NCI-H2227 treated with DMSO at 0.1 percent for 48 hours (cell line): ENCODE data around the gene GAK.

Experiments used
- DNase-seq: peaks from one replicate; lab custom pipeline; 2025; lab: John Stamatoyannopoulos, UW

Gene GAK

DNA sequence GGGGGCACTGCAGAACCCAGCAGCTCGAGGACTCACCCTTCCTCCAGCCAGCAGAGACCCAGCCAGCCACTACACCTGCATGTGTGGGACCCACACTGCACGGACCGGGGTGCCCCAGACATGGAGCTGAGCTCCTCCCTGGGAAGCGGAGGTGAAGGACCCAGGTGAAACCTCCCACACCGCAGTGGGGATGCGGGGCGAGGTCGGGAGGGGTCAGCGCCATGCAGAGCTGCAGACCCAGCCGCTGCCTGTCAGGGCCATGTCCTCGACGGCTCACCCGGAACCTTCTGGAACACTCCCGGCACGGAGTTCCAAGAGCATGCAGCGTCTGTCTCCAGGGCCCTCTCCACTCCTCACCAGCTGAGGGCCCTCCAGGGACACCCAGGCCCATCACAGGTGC lies 42.6 kb downstream of the GAK start:
- DNase-seq = no peak

DNA sequence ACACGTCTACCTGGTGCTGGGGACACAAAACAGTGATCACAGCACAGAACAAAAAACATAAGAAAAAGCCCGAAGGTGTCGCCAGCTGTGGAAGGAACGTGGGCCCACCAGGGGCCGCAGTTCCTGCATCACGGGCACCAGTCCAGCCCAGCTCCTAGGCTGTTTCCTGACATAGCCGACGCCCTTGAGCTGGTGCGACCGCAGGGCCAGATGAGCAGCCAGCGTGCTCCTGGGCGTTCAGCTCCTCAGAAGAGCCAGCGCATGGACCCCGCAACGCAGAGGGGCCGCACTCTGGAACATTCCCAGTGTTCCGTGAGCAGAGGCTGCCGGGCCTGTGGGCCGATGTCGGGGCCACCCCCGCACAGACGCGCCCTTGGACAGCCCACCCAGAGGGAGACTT lies 44.1 kb downstream of the GAK start:
- no peak for DNase-seq

DNA sequence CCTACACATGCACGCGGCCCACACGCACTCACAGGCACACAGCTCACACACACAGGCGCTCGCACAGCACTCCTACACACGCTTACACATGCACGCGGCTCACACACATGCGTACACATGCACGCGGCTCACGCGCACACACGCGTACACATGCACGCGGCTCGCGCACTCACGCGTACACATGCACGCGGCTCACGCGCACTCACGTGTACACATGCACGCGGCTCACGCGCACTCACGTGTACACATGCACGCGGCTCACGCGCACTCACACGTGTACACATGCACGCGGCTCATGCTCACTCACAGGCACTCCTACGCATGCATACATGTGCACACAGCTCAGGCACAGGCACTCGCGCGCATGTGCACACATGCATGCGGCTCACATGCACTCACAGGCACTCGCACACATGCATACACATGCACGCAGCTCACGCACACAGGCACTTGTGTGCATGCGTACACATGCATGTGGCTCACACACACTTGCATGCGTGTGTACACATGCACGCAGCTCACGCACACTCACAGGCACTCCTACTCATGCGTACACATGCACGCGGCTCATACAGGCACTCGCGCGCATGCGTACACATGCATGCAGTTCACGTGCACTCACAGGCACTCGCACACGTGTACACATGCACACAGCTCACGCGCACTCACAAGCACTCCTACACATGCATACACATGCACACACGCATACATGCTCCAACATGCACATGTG lies 44.9 kb downstream of the GAK start:
- DNase-seq = no peak

DNA sequence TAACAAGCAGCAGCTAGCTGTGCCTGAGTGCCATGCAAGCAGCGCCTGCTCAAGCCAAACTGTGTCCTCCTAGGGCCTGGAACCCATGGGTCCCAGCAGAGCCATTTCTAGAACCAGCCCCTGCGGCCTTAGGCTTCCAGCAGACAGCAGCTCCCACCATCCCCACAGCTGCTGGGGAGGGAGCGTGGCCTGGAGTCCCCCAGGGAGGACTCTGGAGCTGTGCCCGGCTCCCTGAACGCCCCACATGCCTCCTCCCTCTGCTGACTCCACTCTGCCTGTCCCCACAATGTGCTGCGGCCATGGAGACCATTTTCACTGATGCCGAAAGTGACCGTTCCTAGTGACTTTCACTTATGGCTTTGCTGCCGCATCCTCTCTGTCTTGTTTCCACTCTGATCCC lies 45.9 kb downstream of the GAK start:
- DNase-seq = no peak

DNA sequence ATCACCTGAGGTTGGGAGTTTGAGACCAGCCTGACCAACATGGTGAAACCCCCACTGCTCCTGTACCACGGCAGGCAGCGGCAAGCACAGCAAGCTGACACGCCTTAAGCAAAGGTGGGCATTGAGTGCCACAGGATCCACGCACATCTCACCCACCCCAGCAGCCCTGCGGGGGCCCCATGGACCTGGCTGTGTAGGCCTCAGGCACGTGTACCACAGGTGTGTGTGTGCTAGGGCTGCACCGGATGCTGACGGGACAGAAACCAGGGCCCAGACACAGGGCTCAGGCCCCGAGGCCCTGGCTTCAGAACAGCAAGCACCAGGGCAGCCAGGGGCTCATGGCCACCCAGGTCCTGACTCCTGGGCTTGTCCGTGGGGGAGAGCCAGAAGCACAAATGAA lies 46.8 kb downstream of the GAK start:
- DNase-seq = no peak

DNA sequence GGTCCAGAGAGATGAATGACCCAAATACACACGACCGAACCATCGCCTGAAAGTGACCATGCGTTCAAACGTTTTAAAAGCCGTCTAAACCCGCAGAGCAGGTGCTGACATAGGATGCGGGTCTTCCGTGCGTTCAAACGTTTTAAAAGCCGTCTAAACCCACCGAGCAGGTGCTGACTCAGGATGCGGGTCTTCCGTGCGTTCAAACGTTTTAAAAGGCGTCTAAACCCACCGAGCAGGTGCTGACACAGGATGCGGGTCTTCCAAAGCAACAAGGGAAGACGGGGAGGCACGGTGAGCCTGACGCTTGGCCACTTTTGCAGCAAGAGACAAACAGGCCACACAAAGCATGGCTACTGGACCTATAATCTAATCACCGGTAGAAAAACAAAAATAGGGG lies 47.2 kb downstream of the GAK start:
- DNase-seq = no peak

DNA sequence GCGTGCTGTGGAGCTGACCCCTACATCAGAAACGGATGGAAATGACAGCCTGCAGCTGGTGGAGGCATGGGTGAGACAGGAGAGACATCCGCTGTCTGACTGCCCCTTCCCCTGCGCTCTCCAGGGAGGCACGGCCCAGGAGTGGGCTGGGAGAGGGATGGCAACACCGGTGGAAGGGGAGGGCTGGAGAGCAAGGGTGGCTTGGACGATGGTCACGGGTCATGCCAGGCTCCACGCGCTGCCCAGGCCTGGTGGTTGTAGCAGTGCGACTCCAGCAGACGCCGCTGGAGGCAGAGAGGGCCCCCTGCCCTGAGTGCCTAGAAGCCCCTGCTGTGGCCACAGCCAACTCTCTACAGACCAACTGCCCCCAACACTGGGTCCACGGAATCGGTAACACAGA lies 47.9 kb downstream of the GAK start:
- DNase-seq = no peak

DNA sequence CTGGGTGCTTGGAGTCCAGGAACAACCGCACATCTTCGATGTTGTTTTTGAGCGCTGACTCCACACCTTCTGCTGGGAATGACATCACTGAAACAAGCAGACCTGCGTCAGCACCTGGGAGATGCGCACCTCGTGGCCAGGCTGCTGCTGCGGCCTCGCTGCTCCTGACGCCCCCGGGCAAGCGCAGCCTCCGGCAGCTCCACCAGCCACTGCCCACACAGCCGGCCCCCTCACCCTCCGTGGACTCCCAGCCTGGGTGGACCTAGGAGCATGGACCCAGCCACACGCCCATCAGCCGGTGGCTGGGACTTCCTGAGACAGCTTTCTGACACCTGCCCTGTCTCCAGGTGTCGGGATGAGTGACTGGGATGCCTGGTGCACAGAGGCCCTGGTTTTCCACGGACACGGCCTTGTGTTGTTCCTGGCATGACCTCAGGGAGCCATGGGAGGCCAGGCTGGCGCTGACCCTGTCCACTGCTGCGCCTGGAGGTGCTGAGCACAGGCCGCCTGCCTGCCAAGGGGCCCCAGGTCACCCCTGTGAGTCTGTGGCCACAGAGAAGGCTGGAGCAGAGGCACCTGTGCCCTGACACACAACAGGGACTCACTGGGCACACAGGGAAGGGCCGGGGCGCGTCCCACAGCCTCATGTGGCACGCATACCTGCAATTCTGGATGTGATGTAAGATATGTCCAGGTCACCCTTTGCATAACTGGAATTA lies 48.6 kb downstream of the GAK start:
- DNase-seq = no peak

DNA sequence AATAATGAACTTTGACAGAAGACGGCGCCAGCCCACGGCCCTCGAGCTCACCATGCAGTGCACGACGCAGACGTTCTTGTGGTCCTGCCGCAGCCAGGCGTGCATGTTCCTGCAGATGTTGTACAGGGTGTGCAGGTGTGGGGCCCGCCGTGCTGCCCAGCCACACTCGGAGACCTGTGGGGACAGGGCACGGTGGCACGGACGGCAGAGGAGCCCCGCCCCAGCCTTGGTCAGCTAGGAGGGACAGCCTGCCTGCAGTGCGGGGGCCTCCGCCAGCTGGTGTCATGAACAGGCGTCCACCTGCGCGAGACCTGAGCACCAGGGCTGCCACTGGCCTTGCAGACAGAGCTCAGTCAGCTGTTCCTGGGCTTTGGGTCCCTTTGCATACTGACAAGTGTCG lies 49.5 kb downstream of the GAK start:
- DNase-seq = no peak

DNA sequence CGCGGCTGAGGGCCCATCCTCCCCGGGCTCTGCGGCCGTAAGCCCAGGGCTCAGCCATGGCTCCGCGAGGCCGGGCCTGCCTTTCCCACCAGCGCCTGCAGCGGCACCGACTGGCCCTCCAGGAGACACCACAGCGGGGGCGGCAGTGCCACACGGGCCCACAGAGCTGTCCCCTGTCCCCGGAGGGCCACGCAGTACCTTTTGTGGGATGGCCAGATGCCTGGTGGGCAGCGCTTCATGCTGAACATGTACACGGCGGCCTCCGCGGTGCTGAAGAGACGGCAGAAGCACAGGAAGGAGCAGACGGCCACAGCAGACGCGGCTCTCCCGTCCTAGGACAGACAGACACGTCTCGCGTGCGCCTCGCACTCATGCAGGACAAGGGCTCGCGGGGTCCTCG lies 50.4 kb downstream of the GAK start:
- no peak for DNase-seq

DNA sequence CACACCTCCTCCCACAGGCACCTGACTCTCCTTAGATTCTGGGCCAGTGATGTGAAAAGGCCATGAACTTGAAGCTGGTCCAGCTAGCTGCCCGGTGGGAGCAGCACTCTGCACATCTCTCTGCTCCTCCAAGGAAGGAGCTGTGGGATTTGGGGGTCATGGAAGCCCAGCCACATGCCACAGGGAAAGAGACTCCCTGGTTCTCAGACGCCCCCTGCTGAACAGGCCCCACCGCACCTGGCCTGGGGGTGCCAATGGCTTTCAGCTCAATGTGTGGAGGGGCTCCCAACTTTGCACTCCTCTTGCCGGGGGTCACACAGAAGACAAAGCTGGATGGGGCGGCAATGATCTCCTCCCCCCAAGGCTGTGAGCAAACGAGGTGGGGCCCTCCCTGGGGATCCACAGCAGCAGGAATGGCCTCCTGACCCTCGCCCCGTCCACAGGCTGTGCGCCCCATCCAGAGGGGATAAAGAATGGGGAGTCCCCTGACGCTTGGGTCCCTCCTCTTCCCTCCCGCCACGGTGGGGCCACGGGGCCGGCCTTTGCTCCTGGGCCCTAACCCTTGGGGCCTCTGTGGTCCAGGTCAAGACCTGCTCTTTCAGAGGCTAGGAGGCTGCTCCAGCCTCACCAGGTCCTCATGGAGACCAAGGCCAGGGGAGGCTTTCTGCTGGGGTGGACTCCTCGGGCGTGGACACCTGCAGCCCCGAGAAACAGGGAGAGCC lies 51.3 kb downstream of the GAK start:
- no peak for DNase-seq

DNA sequence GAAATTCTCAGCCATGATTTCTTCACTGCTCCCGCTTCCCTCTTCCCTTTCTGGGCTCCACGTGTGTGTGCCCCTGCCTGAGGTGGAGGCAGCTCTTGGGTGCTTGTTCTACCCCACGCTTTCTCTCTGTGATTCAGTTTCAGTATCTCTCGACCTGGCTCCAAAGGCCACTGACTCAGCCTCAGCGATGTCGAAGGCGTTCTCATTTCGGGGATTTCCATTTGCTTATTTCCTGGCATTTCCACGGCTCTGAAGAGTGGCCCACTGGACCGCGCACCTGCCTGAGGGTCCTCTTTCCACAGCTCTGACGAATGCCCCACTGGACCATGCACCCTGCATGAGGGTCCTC lies 52.4 kb downstream of the GAK start:
- no peak for DNase-seq

DNA sequence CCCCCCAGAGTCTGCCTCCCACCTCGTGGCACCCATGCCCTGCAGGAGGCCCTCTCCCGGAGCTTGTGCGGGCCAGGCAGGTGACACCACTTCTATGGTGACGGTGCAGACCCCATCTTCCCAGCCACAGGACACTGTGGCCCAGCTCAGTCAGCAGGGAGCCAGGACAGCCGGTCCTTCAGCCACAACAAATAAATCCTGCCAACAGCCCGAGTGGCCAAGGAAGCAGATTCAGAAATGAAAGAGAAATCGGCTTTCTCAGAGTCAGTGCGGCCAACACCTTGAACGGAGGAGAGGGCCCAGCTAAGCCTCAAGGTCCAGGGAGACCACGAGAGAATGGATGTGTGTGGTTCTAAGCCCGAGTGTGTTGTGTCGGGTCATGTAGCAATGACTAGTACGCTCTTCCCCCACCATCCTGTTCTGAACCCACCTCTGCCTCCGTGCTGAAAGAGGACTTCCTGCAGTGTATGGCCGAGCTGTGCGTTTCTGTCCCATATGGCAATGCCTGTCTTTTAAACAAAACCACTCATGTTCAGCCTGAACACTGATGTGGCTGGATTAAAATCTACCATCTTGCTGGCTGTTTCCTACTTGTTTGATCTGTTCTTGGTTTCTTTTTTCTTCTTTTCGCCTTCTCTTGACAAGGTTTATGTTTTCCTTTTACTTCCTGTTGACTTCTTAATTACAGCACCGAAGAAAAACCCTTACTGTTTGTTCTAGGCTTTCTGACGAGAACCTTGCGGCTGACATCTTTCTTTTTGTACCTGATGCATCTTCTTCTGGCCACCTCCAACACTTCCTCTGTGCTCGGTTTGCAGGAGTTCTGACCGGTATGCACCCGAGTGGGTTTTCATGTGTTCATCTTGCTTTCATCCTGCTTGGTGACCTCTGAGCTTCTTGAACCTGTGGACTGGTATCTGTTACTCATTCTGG lies 53.1 kb downstream of the GAK start:
- no peak for DNase-seq

DNA sequence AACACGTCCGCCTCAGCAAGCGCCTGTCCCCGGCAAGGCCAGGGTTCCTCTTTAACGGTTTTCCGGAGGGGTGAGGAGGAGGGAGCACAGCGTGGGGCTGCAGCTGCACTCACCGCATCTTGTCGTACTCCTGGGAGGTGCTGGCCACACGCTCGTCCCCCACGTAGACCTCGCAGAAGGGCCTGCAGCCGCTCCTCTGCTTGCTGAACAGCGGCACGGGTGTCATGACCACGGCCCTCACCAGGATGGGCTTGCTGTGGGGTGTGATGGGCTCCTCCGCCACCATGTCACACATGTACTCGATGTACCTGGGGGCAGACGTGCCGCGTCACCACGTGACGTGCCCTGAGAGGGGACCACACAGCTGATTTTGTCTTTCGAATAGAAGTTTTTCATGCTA lies 54.6 kb downstream of the GAK start:
- DNase-seq = no peak

DNA sequence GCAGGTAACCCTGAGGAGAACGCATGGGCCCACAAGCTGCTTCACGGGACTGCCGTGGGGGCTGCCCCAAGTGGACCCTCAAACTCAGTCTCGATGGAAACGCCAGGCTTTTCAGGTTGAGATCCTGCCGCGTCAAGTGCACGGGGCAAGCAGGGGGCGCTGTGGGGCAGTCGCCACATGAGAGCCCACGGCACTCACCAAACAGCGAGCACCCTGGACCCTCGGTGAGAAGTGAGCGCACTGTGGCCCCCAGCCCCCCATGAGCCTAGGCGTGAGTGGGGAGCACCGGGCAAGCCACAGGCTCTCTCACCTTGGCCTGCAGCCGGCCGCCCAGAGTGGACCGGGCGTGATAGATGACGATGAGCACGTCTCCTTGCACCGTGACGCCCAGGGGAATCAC lies 55.3 kb downstream of the GAK start:
- no peak for DNase-seq

DNA sequence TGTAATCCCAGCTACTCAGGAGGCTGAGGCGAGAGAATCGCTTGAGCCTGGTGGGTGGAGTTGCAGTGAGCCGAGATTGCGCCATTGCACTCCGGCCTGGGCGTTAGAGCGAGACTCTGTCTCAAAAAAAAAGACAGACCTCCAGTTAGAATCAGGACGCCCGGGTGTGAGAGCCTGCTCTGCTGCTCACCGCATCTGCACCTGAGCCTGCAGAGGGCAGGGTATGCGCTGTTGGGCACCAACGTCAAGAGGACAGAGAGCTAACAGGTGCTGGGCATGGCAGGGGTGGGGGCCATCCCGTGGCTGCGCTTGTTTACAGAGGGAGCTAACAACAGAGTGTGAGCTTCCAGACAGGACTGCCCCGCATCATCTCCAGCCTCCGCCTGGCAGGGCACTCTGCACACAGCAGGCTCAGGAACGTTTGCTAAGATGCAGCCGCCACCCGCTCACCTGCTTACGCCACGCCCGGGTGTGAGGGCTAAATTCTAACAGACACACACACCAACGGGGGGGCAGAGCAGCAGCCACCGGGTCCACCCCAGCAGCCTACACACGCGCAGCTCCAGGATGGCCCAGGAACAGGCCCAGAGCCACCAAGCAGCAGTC lies 56.2 kb downstream of the GAK start:
- no peak for DNase-seq

DNA sequence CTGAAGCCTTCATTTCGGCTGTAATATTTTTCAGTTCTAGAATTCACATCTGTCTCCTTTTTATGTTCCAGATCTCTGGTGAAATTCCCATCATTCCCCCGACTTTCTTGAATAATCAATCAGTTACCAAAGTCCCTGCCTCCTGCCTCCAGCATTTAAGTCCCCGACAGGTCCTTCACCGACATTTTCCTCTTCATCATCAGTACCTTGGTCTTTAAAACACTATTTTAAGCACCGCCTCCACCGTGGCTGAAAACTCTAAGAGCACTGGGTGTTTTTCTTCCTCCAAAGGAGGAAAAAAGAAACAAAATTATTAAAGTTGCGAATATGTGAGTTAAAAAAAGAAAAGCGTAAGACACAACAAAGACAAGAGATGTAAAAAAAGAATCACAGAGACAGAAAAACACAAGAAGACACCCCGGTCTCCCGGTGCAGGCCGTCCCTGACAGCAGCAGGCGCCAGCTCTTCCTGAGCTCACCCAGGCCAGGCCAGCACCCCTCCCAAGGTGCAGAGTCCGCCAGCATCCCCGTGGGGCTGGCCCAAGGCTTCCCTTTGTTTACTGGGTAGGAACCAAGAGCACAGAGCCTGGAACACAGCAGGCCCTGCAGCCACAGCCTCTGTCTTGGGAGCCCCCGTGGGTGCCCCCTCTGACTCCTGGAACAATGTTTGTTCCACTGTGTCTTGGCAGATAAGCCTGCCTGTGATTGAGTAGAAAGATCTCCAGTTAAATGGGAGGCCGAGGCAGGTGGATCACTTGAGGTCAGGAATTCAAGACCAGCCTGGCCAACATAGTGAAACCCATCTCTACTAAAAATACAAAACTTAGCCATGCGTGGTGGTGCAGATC lies 56.9 kb downstream of the GAK start:
- no peak for DNase-seq

DNA sequence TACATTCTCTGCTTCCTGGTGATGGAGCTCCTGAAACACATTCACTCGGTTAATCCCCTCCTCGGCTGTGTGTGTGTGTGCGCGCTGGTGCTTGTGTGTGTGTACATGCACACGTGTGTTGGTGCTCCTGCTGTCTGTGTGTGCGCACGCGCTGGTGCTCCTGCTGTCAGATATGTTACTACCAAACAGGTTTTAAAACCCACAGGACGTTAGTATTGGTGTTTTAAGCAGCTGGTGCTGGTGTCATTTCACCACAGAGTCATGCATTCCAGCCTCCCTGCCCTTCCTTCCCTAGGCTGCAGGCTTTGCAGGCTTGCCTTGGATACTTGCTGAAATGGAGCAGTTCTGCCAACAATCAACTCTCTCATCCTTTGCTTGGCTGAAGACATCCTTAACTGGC lies 58.1 kb downstream of the GAK start:
- DNase-seq = no peak

DNA sequence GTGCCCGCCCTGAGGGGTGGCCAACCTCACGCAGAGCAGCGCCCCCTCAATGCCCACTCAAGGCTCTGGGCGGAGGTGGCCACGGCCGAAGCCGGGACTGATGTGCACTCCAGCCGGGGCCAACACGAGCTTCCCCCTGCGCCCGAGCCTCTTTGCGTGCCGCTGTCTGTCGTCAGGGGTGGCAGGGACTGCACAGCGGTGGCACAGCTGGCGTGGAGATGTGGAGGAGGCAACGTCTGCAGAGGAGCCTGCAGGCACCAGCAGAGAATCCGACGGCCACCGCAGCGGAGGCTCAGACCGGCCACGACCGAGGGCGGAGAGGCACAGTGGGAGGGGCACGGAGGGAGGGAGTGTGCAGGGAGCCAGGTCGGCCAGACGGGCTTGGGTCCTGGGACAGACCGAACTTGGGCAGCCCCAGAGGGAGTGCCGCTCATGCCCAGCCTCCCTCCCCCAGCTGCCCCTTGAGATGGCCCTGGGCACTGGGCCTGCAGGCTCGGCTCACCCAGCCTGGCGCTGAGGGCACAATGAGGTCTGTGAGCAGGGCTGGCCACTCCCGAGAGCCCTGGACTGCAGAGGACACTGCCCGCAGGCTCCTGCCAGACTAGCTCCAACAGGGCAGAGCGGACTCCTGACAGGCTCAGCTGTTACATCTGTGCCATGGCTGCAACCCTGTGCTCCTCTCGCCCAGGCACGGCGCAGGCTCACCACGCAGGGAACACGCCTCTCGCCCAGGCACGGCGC lies 59.7 kb downstream of the GAK start:
- no peak for DNase-seq

DNA sequence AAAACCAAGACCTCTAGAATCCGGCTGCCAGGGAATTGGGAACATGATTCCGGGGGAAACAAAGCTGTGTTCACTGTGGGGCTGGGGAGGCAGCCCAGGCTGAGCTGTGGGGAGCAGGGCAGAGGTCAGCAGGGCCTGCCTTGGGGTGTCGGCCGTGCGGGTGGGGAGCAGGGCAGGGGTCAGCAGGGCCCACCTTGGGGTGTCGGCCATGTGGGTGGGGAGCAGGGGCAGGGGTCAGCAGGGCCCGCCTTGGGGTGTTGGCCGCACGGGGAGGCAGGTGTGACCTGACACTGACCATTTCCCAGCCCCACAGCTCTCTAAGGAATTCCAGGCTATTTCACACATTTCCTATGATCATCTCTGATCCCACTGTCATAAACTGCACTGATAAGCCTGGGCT lies 60.6 kb downstream of the GAK start:
- no peak for DNase-seq
